Measurements from ENCODE around the gene BORCS5. TPM values are rescaled to one million over a fixed set of nuclear protein-coding genes. Genes with fewer than 3 reads are reported as not detected.

The BORCS5 gene
- total RNA-seq, 5 donors from 2014 or later (not counting 1 experiment from before 2014, with no cell fraction given): 18.0 to 34.0 (median 25.5) TPM

DNA sequence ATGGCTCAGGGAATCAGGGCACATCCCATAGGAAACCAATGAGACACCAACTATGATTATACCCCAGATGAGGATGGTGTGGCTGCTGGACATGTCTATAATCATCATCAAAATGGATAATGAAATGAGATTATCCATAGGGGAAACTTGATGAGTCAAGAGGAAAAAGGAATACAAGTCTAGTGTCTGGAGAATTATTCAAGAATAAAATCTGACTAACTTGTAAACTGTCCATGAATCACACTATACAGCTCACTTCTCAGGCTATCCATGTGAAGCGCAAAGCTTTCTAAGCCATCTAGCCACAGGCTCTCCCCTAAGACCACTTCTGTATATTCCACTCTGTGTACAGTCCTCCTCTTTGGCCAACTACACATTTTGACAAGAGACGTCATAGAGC, 153.3 kb downstream of the BORCS5 start:
- WGBS (ENCODE audit: insufficient coverage): no CpG with 5 or more reads among the region's 2 CpGs
- CTCF ChIA-PET: no interaction called here
- POLR2A ChIA-PET: interaction anchor here in 1 of 2 donors (0.7 kb wide), 1 partner anchor 27 kb away, joined by 3 read pairs; no protein-coding TSS in a partner anchor
- H3K36me3 ChIP-seq (ENCODE audit: control insufficient read depth in 2 of 2, extremely low read depth in 1 of 2, insufficient read depth in 1 of 2, low read length in 1 of 2): no peaks in the 10 kb centered on the region
- H3K4me3 Mint-ChIP-seq: no peak overlapping the region
- no peak for ATAC-seq (replicated peaks in 1 of 4)
- no peak overlapping the region for H3K4me3 ChIP-seq (ENCODE audit: control insufficient read depth in 1 of 2, extremely low read depth in 1 of 2, low read length in 1 of 2)
- no peak for DNase-seq
- no peaks in the 10 kb centered on the region for H3K9me3 Mint-ChIP-seq
- H3K27me3 ChIP-seq (replicated peaks in 1 of 2; ENCODE audit: control insufficient read depth in 2 of 2, extremely low read depth in 1 of 2, insufficient read depth in 2 of 2, low read length in 1 of 2): no peaks in the 10 kb centered on the region
- H3K27ac ChIP-seq (ENCODE audit: low read length): no peak overlapping the region
- no peaks in the 10 kb centered on the region for H3K27me3 Mint-ChIP-seq
- H3K27ac Mint-ChIP-seq: no peak overlapping the region
- peaks cover 30 to 56% (median 35%) of the 10 kb centered on the region in 3 donors for H3K4me1 Mint-ChIP-seq
- H3K4me1 ChIP-seq (ENCODE audit: control insufficient read depth in 1 of 2, extremely low read depth in 1 of 2, insufficient read depth in 2 of 2, low read length in 2 of 2): peaks cover 0 to 2% of the 10 kb centered on the region in 2 experiments
- H3K9me3 ChIP-seq: no peaks in the 10 kb centered on the region
- H3K36me3 Mint-ChIP-seq: peaks cover 45% of the 10 kb centered on the region

DNA sequence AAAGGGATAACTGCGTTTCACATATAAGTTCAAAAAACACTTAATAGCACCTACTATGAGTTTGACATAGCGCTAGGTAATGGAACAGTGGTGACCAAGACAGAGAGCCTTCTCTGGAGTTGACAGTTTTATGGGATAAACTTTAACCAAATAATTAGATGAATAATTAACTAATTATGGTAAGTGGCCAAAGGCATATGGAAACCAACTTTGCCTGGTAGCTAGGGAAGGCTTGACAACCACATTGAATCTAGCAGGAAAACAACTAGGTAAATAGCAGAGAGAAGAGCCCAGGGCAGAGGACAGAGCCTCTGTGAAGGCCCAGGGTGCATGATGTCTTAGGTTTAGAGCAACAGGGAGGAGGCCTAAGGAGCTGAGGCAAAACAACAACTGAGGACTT, 153.7 kb downstream of the BORCS5 start:
- Histone ChIP-seq H3K4me3 (ENCODE audit: control insufficient read depth in 1 of 2, extremely low read depth in 1 of 2, low read length in 1 of 2) (no peak overlapping the region), H3K4me1 (ENCODE audit: control insufficient read depth in 1 of 2, extremely low read depth in 1 of 2, insufficient read depth in 2 of 2, low read length in 2 of 2) (peaks cover 0 to 2% of the 10 kb centered on the region in 2 experiments), H3K9me3 (no peaks in the 10 kb centered on the region), H3K27ac (ENCODE audit: low read length) (no peak overlapping the region), H3K36me3 (ENCODE audit: control insufficient read depth in 2 of 2, extremely low read depth in 1 of 2, insufficient read depth in 1 of 2, low read length in 1 of 2) (no peaks in the 10 kb centered on the region), H3K27me3 (replicated peaks in 1 of 2; ENCODE audit: control insufficient read depth in 2 of 2, extremely low read depth in 1 of 2, insufficient read depth in 2 of 2, low read length in 1 of 2) (no peaks in the 10 kb centered on the region)
- ATAC-seq (replicated peaks in 1 of 4) (no peak), DNase-seq (no peak)
- H3K27me3 Mint-ChIP-seq: no peaks in the 10 kb centered on the region
- CTCF ChIA-PET: interaction anchor here in 1 of 2 donors (0.5 kb wide), 1 partner anchor 155 kb away, joined by 4 read pairs; no protein-coding TSS in a partner anchor
- peaks cover 26 to 52% (median 30%) of the 10 kb centered on the region in 3 donors for H3K4me1 Mint-ChIP-seq
- H3K9me3 Mint-ChIP-seq: no peaks in the 10 kb centered on the region
- H3K4me3 Mint-ChIP-seq: no peak overlapping the region
- no peak overlapping the region for H3K27ac Mint-ChIP-seq
- no CpG with 5 or more reads among the region's 2 CpGs for WGBS (ENCODE audit: insufficient coverage)
- H3K36me3 Mint-ChIP-seq: peaks cover 45% of the 10 kb centered on the region
- POLR2A ChIA-PET: interaction anchor here in 1 of 2 donors (0.5 kb wide), 1 partner anchor 36 kb away, joined by 5 read pairs; no protein-coding TSS in a partner anchor

GRCh38 chr12:12511021-12511783, 154.3 kb downstream of the BORCS5 start:
- H3K27me3 ChIP-seq (replicated peaks in 1 of 2; ENCODE audit: control insufficient read depth in 2 of 2, extremely low read depth in 1 of 2, insufficient read depth in 2 of 2, low read length in 1 of 2): no peaks in the 10 kb centered on the region
- H3K27ac ChIP-seq (ENCODE audit: low read length): no peak overlapping the region
- H3K27me3 Mint-ChIP-seq: no peaks in the 10 kb centered on the region
- H3K4me3 Mint-ChIP-seq: no peak overlapping the region
- no peak for ATAC-seq (replicated peaks in 1 of 4)
- H3K4me1 ChIP-seq (ENCODE audit: control insufficient read depth in 1 of 2, extremely low read depth in 1 of 2, insufficient read depth in 2 of 2, low read length in 2 of 2): peaks cover 0 to 2% of the 10 kb centered on the region in 2 experiments
- no peak overlapping the region for H3K27ac Mint-ChIP-seq
- H3K36me3 Mint-ChIP-seq: peaks cover 42% of the 10 kb centered on the region
- DNase-seq: no peak
- H3K9me3 Mint-ChIP-seq: no peaks in the 10 kb centered on the region
- H3K9me3 ChIP-seq: no peaks in the 10 kb centered on the region
- POLR2A ChIA-PET: interaction anchor here in 1 of 2 donors (0.5 to 0.6 kb wide), 2 partner anchors 36 to 276 kb away, joined by 5 to 9 read pairs; no protein-coding TSS in a partner anchor
- peaks cover 19 to 46% (median 24%) of the 10 kb centered on the region in 3 donors for H3K4me1 Mint-ChIP-seq
- WGBS (ENCODE audit: insufficient coverage): 100% methylated on average over 1 of the region's 3 CpGs
- no peak overlapping the region for H3K4me3 ChIP-seq (ENCODE audit: control insufficient read depth in 1 of 2, extremely low read depth in 1 of 2, low read length in 1 of 2)
- CTCF ChIA-PET: interaction anchor here in 1 of 2 donors (0.5 kb wide), 1 partner anchor 154 kb away, joined by 4 read pairs; no protein-coding TSS in a partner anchor
- H3K36me3 ChIP-seq (ENCODE audit: control insufficient read depth in 2 of 2, extremely low read depth in 1 of 2, insufficient read depth in 1 of 2, low read length in 1 of 2): peaks cover 0 to 2% of the 10 kb centered on the region in 2 donors

- no peaks in the 10 kb centered on the region for H3K27me3 ChIP-seq (replicated peaks in 1 of 2; ENCODE audit: control insufficient read depth in 2 of 2, extremely low read depth in 1 of 2, insufficient read depth in 2 of 2, low read length in 1 of 2)
- no peak overlapping the region for H3K4me3 Mint-ChIP-seq
- H3K4me3 ChIP-seq (ENCODE audit: control insufficient read depth in 1 of 2, extremely low read depth in 1 of 2, low read length in 1 of 2): no peak overlapping the region
- POLR2A ChIA-PET: no interaction called here
- no peaks in the 10 kb centered on the region for H3K9me3 ChIP-seq
- CTCF ChIA-PET: no interaction called here
- peaks cover 0 to 2% of the 10 kb centered on the region in 2 experiments for H3K4me1 ChIP-seq (ENCODE audit: control insufficient read depth in 1 of 2, extremely low read depth in 1 of 2, insufficient read depth in 2 of 2, low read length in 2 of 2)
- peaks cover 0 to 6% of the 10 kb centered on the region in 2 donors for H3K36me3 ChIP-seq (ENCODE audit: control insufficient read depth in 2 of 2, extremely low read depth in 1 of 2, insufficient read depth in 1 of 2, low read length in 1 of 2)
- H3K4me1 Mint-ChIP-seq: peaks cover 10 to 39% (median 16%) of the 10 kb centered on the region in 3 donors
- ATAC-seq (replicated peaks in 1 of 4): peak in 3 of 4 experiments; percentile 13 to 38 (median 35)
- no peak overlapping the region for H3K27ac ChIP-seq (ENCODE audit: low read length)
- DNase-seq: no peak
- no CpG with 5 or more reads among the region's 5 CpGs for WGBS (ENCODE audit: insufficient coverage)
- no peaks in the 10 kb centered on the region for H3K27me3 Mint-ChIP-seq
- H3K9me3 Mint-ChIP-seq: no peaks in the 10 kb centered on the region
- no peak overlapping the region for H3K27ac Mint-ChIP-seq
- H3K36me3 Mint-ChIP-seq: peaks cover 45% of the 10 kb centered on the region
Observed at GRCh38 chr12:12511895-12512711, 155.2 kb downstream of the BORCS5 start.

DNA sequence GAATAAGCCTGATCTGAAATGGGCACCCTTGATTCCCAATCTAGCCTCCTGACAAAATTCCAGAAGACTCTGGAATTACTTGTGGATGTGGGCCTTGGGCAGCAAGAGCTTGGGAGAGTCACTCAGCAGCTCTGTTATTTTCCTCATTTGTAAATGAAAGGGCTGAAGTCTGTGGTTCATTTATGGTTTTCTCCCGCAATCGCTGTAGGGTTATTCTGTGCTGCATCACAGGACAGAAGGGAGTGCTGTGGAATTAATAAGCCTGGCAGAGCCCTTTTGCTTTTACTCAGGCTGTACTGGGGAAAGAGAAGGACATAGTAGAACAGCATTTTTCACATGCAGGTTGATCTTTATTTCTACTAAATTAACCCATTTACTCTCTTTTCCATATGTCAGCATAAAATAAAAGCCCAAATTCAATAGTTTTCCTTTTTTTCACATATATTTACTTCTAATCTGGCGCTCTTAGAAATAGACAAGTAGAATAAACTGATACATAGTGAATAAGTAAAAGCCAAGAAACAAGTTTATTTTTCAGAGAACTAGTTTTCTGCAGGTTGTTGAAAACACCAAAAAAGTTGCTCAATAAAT, 156.6 kb downstream of the BORCS5 start:
- ATAC-seq (replicated peaks in 1 of 4) (no peak), DNase-seq (no peak)
- H3K4me1 Mint-ChIP-seq: peaks cover 9 to 36% (median 17%) of the 10 kb centered on the region in 3 donors
- H3K4me3 ChIP-seq (ENCODE audit: control insufficient read depth in 1 of 2, extremely low read depth in 1 of 2, low read length in 1 of 2): no peak overlapping the region
- ChIA-PET CTCF (interaction anchor here in 1 of 2 donors (0.7 kb wide), 1 partner anchor 129 kb away, joined by 3 read pairs; no protein-coding TSS in a partner anchor), POLR2A (interaction anchor here (0.6 to 0.7 kb wide), 2 partner anchors 34 to 89 kb away, joined by 4 to 5 read pairs; no protein-coding TSS in a partner anchor)
- H3K27me3 ChIP-seq (replicated peaks in 1 of 2; ENCODE audit: control insufficient read depth in 2 of 2, extremely low read depth in 1 of 2, insufficient read depth in 2 of 2, low read length in 1 of 2): no peaks in the 10 kb centered on the region
- no peaks in the 10 kb centered on the region for H3K27me3 Mint-ChIP-seq
- H3K9me3 ChIP-seq: no peaks in the 10 kb centered on the region
- H3K27ac ChIP-seq (ENCODE audit: low read length): no peak overlapping the region
- peaks cover 53% of the 10 kb centered on the region for H3K36me3 Mint-ChIP-seq
- WGBS (ENCODE audit: insufficient coverage): no CpG with 5 or more reads among the region's 3 CpGs
- H3K4me1 ChIP-seq (ENCODE audit: control insufficient read depth in 1 of 2, extremely low read depth in 1 of 2, insufficient read depth in 2 of 2, low read length in 2 of 2): peaks cover 0 to 2% of the 10 kb centered on the region in 2 experiments
- no peak overlapping the region for H3K27ac Mint-ChIP-seq
- H3K4me3 Mint-ChIP-seq: no peak overlapping the region
- H3K36me3 ChIP-seq (ENCODE audit: control insufficient read depth in 2 of 2, extremely low read depth in 1 of 2, insufficient read depth in 1 of 2, low read length in 1 of 2): peaks cover 0 to 17% of the 10 kb centered on the region in 2 donors
- H3K9me3 Mint-ChIP-seq: no peaks in the 10 kb centered on the region

DNA sequence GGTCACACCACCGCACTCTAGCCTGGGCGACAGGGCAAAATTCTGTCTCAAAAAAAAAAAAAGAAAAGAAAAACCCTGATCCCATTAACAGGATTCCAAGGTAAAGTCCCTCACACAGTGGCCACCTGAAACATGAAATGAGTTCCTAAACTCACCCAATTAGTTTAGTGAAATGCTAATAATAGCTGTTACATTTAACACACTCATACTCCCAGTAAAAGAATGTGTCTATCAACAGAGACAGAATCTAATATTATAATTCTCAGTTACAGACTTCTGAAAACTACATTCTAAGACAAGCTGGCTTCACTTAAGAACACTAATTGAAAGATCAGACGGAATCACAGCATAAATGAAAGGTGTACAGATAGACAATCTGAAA, 161.6 kb downstream of the BORCS5 start:
- peaks cover 0 to 30% of the 10 kb centered on the region in 2 donors for H3K36me3 ChIP-seq (ENCODE audit: control insufficient read depth in 2 of 2, extremely low read depth in 1 of 2, insufficient read depth in 1 of 2, low read length in 1 of 2)
- peaks cover 20 to 55% (median 49%) of the 10 kb centered on the region in 3 donors for H3K4me1 Mint-ChIP-seq
- H3K4me3 Mint-ChIP-seq: no peak overlapping the region
- 92% methylated on average over 2 of the region's 3 CpGs for WGBS (ENCODE audit: insufficient coverage)
- ChIA-PET POLR2A (interaction anchor here in 1 of 2 donors (0.5 to 0.7 kb wide), 2 partner anchors 9 to 41 kb away, joined by 3 read pairs; no protein-coding TSS in a partner anchor), CTCF (no interaction called here)
- no peaks in the 10 kb centered on the region for H3K27me3 ChIP-seq (replicated peaks in 1 of 2; ENCODE audit: control insufficient read depth in 2 of 2, extremely low read depth in 1 of 2, insufficient read depth in 2 of 2, low read length in 1 of 2)
- no peak overlapping the region for H3K4me3 ChIP-seq (ENCODE audit: control insufficient read depth in 1 of 2, extremely low read depth in 1 of 2, low read length in 1 of 2)
- ATAC-seq (replicated peaks in 1 of 4) (no peak), DNase-seq (no peak)
- H3K27me3 Mint-ChIP-seq: no peaks in the 10 kb centered on the region
- H3K27ac ChIP-seq (ENCODE audit: low read length): no peak overlapping the region
- H3K36me3 Mint-ChIP-seq: peaks cover 67% of the 10 kb centered on the region
- peaks cover 0 to under 1% of the 10 kb centered on the region in 2 experiments for H3K4me1 ChIP-seq (ENCODE audit: control insufficient read depth in 1 of 2, extremely low read depth in 1 of 2, insufficient read depth in 2 of 2, low read length in 2 of 2)
- no peaks in the 10 kb centered on the region for H3K9me3 Mint-ChIP-seq
- no peaks in the 10 kb centered on the region for H3K9me3 ChIP-seq
- H3K27ac Mint-ChIP-seq: no peak overlapping the region
